Prostate gland (tissue), 2 donors: ENCODE data around the gene ADIPOR2. TPM values are rescaled to one million over a fixed set of nuclear protein-coding genes. Genes with fewer than 3 reads are reported as not detected.

Experiments
- DNase-seq: peaks from one replicate; pipeline ENCODE4 v3.0.0-alpha.2; 2019; ENCODE audit warnings: low spot score
- H3K27ac ChIP-seq, 2 donors: fragments of 200-600 bp; sonication (generic); 2 replicates each; pipeline ENCODE4 v1.5.1; 2017 to 2019
- H3K27me3 ChIP-seq: fragments of 200-600 bp; sonication (generic); replicated peaks from 2 replicates; pipeline ENCODE4 v1.5.1; 2019; ENCODE audit not compliant: insufficient read depth
- H3K36me3 ChIP-seq, 2 donors: fragments of 200-600 bp; sonication (generic); 1 replicate in 1 of 2; 2 replicates in 1 of 2; pipeline versions ENCODE4 v1.5.1 to v1.8.1; 2017 to 2019
- H3K4me1 ChIP-seq: fragments of 200-600 bp; sonication (generic); replicated peaks from 2 replicates; pipeline ENCODE4 v1.5.1; 2019
- H3K4me3 ChIP-seq, 2 donors: fragments of 200-600 bp; sonication (generic); 2 replicates each; pipeline ENCODE4 v1.5.1; 2017 to 2019
- H3K9me3 ChIP-seq: fragments of 200-600 bp; sonication (generic); 2 replicates; pipeline ENCODE4 v1.5.1; 2017
- POLR2A ChIP-seq: fragments of 450-650 bp; IDR thresholded peaks from one replicate; pipeline ENCODE4 v1.6.1; 2016; ENCODE audit warnings: antibody characterized with exemption, mild to moderate bottlenecking
- POLR2AphosphoS5 ChIP-seq: sonication (generic); formaldehyde crosslinking; IDR thresholded peaks from one replicate; pipeline ENCODE4 v1.6.1; 2017; ENCODE audit warnings: antibody characterized with exemption
- WGBS: methylation state at CpG from one replicate; pipeline ENCODE4 v1.1.5; 2018; 5-methylcytosine and 5-hydroxymethylcytosine counted together
- intact Hi-C: fragments of 100-400 bp; cut with DNase I; formaldehyde crosslinking; loops from one replicate; pipeline ENCODE4 v1.14.2; 2022
- total RNA-seq, 2 donors: library from RNA; depleted of rRNA; stranded (reverse); fragments of >200 nt; gene quantifications; one replicate each; pipeline ENCODE4 v1.1.0, GENCODE V29; 2016
- TF ChIP-seq, protein P1 (sequence below), 4 experiments: fragments of 200-600 bp in 2 of 4; fragments of 450-650 bp in 2 of 4; sonication (generic) in 2 of 4; IDR thresholded peaks; 1 replicate in 3 of 4; 2 replicates in 1 of 4; pipeline ENCODE4 v1.5.1; 2016 to 2019; ENCODE audit warnings: antibody characterized with exemption in 4 of 4, mild to moderate bottlenecking in 2 of 4, moderate library complexity in 2 of 4

ADIPOR2 gene
- total RNA-seq, 2 donors from 2014 or later: 23.7 to 46.2 TPM

DNA sequence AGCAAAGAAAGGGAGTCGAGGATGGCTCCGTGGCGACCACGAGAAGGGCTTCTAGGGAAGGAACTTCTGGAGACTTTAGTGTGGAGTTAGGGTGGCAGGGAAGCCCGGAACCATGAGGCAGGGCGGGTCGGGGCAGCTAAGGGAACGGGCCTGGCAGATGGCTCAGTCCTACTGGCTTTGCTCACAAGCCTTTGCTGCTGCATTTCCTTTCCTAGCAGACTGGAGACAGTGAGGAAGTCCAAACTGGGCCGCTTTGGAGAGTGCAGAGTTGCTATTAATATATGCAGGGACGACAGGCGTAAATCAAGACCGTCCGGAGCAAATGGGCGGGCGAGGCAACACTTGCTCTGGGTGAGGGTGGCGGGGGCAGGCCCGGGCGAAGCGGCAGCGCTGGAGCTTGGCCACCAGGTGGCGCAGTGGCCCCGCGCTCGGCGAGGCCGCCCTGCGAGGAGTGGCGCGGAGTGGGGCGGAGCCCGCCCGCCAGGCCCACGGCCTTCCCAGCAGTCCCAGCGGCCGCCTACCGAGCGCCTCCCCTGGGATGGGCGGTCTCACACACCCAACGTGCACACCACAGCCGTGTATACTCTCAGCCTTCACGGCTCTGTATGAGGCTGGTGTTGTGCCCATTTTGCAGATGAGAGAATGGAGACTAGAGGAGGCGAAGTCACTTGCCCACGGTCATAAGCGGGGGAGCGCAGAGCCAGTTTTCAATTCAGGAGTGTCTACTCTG lies 105.1 kb downstream of the ADIPOR2 start:
- WGBS: 3% methylated on average over 29 of the region's 45 CpGs
- no peaks in the 10 kb centered on the region for H3K9me3 ChIP-seq
- intact Hi-C loops: loop anchor here (1.0 to 5.0 kb wide), 5 partner anchors 144 to 786 kb away; partner anchors contain the start of gene CACNA1C
- H3K27ac ChIP-seq: peak overlapping the region; percentile 69 to 70
- TF ChIP-seq, protein P1, sequence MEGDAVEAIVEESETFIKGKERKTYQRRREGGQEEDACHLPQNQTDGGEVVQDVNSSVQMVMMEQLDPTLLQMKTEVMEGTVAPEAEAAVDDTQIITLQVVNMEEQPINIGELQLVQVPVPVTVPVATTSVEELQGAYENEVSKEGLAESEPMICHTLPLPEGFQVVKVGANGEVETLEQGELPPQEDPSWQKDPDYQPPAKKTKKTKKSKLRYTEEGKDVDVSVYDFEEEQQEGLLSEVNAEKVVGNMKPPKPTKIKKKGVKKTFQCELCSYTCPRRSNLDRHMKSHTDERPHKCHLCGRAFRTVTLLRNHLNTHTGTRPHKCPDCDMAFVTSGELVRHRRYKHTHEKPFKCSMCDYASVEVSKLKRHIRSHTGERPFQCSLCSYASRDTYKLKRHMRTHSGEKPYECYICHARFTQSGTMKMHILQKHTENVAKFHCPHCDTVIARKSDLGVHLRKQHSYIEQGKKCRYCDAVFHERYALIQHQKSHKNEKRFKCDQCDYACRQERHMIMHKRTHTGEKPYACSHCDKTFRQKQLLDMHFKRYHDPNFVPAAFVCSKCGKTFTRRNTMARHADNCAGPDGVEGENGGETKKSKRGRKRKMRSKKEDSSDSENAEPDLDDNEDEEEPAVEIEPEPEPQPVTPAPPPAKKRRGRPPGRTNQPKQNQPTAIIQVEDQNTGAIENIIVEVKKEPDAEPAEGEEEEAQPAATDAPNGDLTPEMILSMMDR (IDR thresholded peaks at IDR 0.05): peak; percentile 98 to 100 (median 100)
- TF ChIP-seq POLR2AphosphoS5: peak; percentile 74
- peak; percentile 58 for TF ChIP-seq POLR2A
- peak overlapping the region; percentile 40 to 59 for H3K4me3 ChIP-seq
- H3K4me1 ChIP-seq: peaks cover 5% of the 10 kb centered on the region
- H3K27me3 ChIP-seq: no peaks in the 10 kb centered on the region
- peak; percentile 83 for DNase-seq
- no peaks in the 10 kb centered on the region for H3K36me3 ChIP-seq

DNA sequence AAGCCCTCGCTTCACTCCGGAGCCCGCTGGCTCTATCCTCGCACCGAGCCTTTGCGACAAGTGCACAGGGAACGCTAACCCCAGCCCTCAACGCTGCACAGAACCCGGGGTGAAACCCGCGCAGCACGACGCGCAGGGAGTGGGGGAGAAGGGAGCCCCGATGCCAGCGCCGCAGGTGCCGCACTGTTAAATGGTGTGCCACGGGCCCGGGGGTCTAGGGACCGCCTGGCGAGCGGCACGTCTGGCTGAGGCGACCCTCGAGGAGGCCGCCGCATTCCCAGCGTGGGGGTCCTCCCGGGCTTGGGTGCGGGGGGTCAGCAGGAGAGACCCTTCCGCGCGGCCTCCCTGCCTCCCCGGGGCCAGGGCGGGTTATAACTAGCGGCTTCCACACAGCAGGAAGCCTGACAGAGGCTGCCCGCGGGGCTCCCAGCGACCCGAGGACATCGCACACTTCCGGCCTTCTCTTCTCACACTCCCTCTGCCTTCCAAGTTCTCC lies 105.7 kb downstream of the ADIPOR2 start:
- Histone ChIP-seq H3K27me3 (no peaks in the 10 kb centered on the region), H3K9me3 (no peaks in the 10 kb centered on the region), H3K4me3 (peak overlapping the region; percentile 40 to 59), H3K36me3 (no peaks in the 10 kb centered on the region), H3K27ac (peak overlapping the region; percentile 69 to 70), H3K4me1 (peaks cover 5% of the 10 kb centered on the region)
- WGBS: under 1% methylated on average over 30 of the region's 43 CpGs
- TF ChIP-seq POLR2AphosphoS5 (no peak), POLR2A (no peak)
- TF ChIP-seq, protein P1 (IDR thresholded peaks at IDR 0.05): no peak
- no peak for DNase-seq
- intact Hi-C loops: loop anchor here (1.0 to 5.0 kb wide), 5 partner anchors 144 to 786 kb away; partner anchors contain the start of gene CACNA1C

DNA sequence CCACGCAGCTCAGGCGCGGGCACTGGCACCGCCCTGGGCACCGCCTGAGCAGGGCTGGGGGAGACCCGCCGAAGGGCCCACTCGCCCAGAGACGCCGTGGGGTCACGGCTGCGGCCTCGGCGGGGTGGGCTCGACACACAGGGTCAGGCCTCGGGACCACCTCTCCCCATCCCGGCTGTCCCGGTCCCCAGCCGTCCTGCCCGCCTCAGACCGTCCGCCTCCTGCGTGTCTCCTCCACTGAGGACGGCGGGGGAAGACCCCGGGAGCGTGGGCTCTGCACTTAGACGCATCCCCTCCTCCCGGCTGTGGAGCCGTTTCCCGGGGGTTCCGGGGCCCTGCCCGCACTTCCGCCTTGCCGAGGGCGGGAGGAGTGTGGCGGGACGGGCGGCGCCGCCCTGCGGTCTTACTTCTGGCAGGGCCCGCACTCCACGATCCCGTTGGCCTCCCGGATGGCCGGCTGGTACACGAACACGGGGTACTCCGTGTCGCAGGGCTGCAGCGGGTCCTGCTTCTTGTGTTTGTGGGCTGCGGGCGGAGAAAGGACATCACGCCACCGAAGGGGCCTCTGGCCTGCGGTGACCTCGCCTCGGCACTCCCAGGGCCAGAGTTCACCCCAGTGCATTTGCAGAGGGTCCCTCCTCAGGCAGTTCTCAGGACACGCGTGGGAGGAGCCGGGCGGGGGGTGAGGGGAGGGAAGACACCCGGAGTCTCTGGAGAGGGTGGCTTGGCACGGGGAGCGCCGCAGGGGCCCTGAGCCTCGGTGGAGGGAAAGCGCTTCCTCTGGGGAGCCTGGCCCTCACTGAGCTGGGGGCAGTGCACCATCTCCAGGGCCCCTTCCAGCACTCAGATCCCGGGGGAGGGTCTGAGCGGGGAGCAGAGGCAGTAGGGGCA lies 106.4 kb downstream of the ADIPOR2 start:
- DNase-seq: no peak
- H3K27me3 ChIP-seq: no peaks in the 10 kb centered on the region
- peaks cover 5% of the 10 kb centered on the region for H3K4me1 ChIP-seq
- intact Hi-C loops: loop anchor here (2.0 to 5.0 kb wide), 4 partner anchors 238 to 785 kb away; partner anchors contain the start of gene CACNA1C
- H3K9me3 ChIP-seq: no peaks in the 10 kb centered on the region
- H3K4me3 ChIP-seq: peak overlapping the region; percentile 40 to 59
- peak overlapping the region; percentile 69 to 70 for H3K27ac ChIP-seq
- 10% methylated on average over 48 of the region's 71 CpGs for WGBS
- TF ChIP-seq POLR2A (peak; percentile 28), POLR2AphosphoS5 (no peak)
- TF ChIP-seq, protein P1 (IDR thresholded peaks at IDR 0.05): peak in 1 of 4 experiments; percentile 6
- H3K36me3 ChIP-seq: no peaks in the 10 kb centered on the region

DNA sequence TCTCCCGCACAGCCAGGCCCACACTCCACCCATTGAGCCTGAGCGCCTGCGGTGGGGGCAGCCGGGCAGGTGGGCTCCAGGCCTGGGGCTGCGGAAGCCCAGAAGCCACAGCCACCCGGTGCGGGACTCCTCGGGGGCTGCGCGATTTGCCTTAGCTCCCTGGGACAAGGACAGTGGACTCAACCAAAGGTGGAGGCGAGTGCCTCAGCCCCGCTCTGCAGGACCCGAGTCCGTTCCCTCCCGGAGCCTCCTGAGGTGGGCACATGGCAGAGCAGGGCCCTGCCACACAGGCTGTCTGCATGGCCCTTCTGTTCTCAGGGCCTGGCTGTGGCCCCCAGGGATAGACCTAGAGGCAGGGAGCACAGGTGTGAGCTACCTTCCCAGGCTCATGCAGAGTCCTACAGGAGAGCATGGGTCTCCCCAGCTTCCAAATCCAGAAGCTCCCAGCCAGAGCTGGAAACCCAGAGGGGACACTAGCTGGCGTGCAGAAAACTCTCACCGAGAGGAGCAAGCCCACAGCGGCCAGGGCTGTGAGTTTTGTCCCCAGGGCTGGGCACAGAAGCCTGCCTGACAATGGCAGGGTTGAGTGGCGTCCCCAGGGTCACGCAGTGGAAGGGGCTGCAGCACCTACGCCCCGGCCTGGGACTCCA lies 107.2 kb downstream of the ADIPOR2 start:
- intact Hi-C loops: loop anchor here (2.0 to 5.0 kb wide), 4 partner anchors 237 to 784 kb away; partner anchors contain the start of gene CACNA1C
- Histone ChIP-seq H3K9me3 (no peaks in the 10 kb centered on the region), H3K27me3 (no peaks in the 10 kb centered on the region), H3K36me3 (no peaks in the 10 kb centered on the region), H3K27ac (no peak overlapping the region), H3K4me1 (peaks cover 5% of the 10 kb centered on the region), H3K4me3 (no peak overlapping the region)
- 93% methylated on average over 22 of the region's 22 CpGs for WGBS
- DNase-seq: no peak
- TF ChIP-seq POLR2A: no peak
- TF ChIP-seq, protein P1 (IDR thresholded peaks at IDR 0.05): no peak
- no peak for TF ChIP-seq POLR2AphosphoS5
